DMS 273 (cell line): ENCODE data around the gene CSTPP1.
"Not testable (repeated sequence)": the region's sequence is repeated elsewhere in the genome, so short reads cannot be mapped to it uniquely, and the experiment has no call there.

Source experiments
- DNase-seq: peaks from one replicate; lab custom pipeline; 2025; ENCODE audit not compliant: unreplicated experiment; lab: John Stamatoyannopoulos, UW

CSTPP1 gene

DNA sequence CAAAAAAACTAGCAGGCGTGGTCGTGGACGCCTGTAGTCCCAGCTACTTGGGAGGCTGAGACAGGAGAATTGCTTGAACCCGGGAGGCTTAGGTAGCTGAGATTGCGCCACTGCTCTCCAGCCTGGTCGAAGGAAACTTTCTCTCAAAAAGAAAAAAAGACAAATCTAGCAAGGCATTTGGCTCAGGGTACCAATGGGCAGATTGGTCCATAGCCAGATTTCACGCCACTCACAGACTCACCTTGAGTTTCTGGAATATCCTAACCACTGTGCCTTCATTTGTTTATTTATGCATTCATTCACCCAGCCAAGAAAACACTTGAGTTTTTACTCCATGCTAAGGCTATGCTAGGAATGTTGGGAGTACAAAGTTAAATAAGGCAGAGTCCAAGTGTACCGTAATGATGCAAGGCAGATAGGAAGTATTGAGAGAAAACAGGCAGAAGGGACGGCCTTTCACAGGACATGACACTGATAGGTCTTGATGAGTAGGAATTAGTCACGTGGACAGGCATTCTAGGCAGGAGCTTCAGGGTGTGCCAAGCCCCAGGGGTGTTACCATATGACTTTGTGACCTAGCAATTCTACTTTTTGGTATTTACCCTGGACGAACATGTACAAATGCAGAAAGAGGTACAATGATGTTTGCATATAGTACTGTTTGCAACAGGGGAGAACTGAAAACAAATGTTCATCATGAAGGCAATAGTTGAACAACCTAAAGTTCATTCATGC, 252.7 kb downstream of the CSTPP1 start:
- no peak for DNase-seq

DNA sequence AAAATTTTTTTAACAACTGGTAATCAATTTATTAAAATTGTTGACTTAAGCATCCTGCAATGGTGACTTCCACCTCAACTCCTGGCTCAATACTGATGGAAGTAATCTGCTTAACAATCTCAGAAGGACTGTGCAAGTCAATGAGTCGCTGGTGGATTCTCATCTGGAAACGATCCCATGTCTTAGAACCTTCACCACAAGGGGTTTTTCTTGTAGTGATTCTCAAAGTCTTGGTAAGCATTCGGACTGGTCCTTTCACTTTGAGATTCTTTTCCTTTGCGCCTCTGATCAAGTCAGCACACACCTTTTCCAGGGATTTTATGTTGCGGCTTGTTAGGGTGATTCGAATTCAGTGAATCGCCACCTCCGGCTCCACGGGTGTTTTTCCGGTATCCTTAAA, 254.6 kb downstream of the CSTPP1 start:
- DNase-seq = not testable (repeated sequence)

DNA sequence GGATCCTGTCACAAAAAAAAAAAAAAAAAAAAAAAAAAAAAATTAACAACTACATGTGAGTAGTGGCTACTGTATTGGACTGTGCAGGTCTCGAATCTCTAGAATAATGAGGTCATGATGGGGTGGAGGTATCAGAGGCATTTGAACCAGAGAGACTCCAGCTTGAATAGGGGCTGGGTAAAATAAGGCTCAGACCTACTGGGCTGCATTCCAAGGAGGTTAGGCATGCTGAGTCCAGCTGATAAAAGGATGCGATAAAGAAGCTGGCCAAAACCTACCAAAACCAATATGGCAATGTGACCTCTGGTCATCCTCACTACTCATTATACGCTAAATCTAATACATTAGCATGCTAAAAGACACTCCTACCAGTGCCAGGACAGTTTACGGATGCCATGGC, 255.6 kb downstream of the CSTPP1 start:
- DNase-seq = no peak

DNA sequence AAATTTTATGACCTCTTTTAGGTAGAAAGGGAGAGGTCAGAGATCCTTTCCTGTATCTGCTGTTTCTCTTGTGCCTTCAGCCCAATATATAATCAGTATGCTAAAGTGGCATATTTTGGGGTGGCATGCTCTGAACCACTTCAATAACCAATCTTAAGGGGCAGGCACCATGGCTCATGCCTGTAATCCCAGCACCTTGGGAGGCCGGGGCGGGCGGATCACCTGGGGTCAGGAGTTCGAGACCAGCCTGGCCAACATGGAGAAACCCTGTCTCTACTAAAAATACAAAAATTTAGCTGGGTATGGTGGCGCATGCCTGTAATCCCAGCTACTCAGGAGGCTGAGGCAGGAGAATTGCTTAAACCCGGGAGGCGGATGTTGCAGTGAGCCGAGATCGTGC, 261.6 kb downstream of the CSTPP1 start:
- DNase-seq = not testable (repeated sequence)

DNA sequence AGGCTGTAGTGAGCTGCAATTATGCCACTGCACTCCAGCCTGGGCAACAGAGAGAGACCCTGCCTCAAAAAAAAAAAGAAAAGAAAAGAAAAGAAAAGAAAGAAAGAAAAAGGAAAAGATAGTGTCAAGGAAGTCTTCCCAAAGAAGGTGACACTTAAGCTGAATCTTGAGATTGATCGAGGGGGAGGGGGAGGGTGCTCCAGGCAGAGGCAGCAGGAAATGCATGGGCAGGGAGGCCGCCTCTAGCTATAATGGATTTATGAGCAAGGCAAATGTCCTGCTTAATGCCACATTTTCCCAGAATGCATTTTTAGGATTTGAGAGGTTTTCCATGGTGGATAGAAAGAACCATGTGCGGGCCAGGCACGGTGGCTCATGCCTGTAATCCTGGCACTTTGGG, 264.5 kb downstream of the CSTPP1 start:
- no peak for DNase-seq

DNA sequence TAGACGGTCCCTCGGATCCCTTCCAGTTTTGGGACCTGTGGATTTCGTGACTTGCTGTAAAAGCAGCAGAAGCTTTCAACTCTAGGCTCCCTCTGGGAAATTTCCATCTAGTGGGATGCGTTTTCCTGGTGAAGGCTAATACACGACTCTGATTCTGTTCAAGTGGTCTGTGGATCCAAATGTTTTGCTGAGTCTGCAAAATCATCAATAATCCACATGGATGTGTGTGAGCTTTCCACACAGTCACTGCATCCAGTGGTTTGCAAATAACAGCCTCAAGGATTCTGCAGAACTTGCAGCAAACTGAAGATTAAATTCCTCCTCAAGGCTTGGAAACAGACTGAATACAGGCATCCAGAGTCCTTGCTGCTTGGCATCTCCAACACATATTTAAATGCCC, 266.0 kb downstream of the CSTPP1 start:
- DNase-seq = no peak

DNA sequence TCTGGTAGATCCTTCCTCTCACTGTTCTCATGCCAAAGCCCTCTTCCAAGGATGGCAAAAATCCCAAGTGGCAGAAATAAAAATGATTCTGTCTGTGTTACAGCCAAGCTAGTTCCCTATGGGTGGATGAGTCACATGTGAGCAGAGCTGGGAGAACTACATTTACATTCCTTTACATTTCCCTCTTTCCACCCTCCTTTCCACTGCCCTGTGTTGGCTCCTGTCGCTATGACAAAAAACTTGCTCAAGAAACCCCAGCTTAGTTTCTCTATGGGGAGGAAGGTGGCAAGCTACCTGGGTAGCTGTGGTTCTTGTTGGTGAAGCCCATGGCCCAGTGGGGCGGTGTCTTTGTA, 268.1 kb downstream of the CSTPP1 start:
- no peak for DNase-seq

DNA sequence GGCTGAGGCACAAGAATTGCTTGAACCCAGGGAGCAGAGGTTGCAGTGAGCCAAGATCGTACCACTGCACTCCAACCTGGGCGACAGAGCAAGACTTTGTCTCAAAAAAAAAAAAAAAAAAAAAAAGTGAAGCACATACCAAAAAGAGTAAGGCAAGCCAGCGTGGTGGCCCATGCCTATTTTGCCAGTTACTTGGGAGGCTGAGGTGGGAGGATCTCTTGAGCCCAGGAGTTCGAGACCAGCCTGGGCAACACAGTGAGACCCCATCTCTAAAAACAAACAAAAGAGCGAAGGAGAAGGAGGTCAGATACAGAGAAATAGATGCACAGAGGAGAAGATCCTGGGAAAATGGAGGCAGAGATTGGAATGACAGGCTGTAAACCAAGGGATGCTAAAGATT, 270.0 kb downstream of the CSTPP1 start:
- not testable (repeated sequence) for DNase-seq

DNA sequence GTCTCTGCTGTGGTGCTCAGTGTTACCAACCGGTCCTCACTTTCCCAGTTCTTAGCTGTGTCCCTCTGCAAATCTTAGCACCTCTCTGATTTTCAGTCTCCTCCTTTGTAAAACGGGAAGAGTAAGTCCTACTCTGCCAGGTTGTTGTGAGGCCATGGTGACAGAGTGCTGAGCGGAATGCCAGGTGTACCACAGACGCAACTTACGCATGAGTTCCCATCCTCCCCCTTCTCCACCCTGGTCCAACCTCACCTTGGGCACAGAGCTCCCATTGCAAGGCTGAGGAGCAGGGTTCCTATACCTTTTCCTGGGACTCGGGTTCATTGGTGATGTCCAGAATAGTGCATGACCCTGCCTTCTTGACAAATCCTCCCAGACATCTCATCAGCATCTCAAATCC, 270.9 kb downstream of the CSTPP1 start:
- DNase-seq = no peak

DNA sequence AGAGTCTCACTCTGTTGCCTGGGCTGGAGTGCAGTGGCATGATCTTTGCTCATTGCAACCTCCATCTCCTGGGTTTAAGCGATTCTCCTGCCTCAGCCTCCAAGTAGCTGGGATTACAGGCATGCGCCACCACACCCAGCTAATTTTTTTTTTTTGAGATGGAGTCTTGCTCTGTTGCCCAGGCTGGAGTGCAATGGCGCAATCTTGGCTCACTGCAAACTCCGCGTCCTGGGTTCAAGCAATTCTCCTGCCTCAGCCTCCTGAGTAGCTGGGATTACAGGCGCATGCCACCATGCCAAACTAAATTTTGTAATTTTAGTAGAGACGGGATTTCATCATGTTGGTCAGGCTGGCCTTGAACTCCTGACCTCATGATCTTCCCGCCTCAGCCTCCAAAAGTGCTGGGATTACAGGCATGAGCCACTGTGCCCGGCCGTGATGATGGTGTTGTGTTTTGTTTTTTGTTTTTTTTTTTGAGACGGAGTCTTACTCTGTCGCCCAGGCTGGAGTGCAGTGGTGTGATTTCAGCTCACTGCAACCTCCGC, 271.5 kb downstream of the CSTPP1 start:
- not testable (repeated sequence) for DNase-seq

DNA sequence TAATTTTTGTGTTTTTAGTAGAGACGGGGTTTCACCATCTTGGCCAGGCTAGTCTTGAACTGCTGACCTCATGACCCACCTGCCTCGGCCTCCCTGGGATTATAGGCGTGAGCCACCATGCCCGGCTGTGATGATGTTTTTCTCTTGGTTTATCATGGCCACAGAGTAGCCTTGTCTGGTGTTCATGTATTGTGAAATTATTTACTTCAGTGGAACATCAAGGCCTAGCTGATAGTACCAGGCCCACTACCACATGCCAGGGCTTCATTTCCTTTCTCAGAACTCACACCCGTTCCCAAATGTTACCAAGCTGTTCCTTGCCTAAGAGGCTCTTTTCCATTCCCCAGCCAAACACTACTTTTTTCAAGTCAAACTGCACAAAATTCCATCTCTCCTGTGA, 272.1 kb downstream of the CSTPP1 start:
- DNase-seq = no peak
